Ishikawa (cell line): ENCODE data around the gene CBLB.

Experiments used
- CEBPB ChIP-seq: IDR thresholded peaks from 2 replicates; pipeline ENCODE4 v1.6.1; 2012
- CREB1 ChIP-seq: IDR thresholded peaks from 2 replicates; pipeline ENCODE4 v1.6.1; 2012; ENCODE audit warnings: low read depth
- EGR1 ChIP-seq: IDR thresholded peaks from 2 replicates; pipeline ENCODE4 v1.6.1; 2012
- EP300 ChIP-seq: IDR thresholded peaks from 2 replicates; pipeline ENCODE4 v1.6.1; 2012; ENCODE audit warnings: borderline replicate concordance
- FOXM1 ChIP-seq: IDR thresholded peaks from 2 replicates; pipeline ENCODE4 v1.6.1; 2012; ENCODE audit warnings: low read depth, borderline replicate concordance
- RAD21 ChIP-seq: IDR thresholded peaks from 2 replicates; pipeline ENCODE4 v1.6.1; 2012; ENCODE audit warnings: low read depth
- TAF1 ChIP-seq: IDR thresholded peaks from 2 replicates; pipeline ENCODE4 v1.6.1; 2012; ENCODE audit warnings: low read depth, mild to moderate bottlenecking
- TCF12 ChIP-seq: IDR thresholded peaks from 2 replicates; pipeline ENCODE4 v1.6.1; 2012; ENCODE audit warnings: low read depth
- TEAD4 ChIP-seq: IDR thresholded peaks from 2 replicates; pipeline ENCODE4 v1.6.1; 2012
- YY1 ChIP-seq: IDR thresholded peaks from 2 replicates; pipeline ENCODE4 v1.6.1; 2012; ENCODE audit warnings: low read depth
- ZBTB7A ChIP-seq: IDR thresholded peaks from 2 replicates; pipeline ENCODE4 v1.6.1; 2012; ENCODE audit warnings: low read depth
- TF ChIP-seq, protein P1 (sequence below): IDR thresholded peaks from 2 replicates; pipeline ENCODE4 v1.6.1; 2012
- TF ChIP-seq, protein P2 (sequence below): IDR thresholded peaks from 2 replicates; pipeline ENCODE4 v1.6.1; 2012; ENCODE audit warnings: low read depth, mild to moderate bottlenecking
- TF ChIP-seq, protein P3 (sequence below): IDR thresholded peaks from 2 replicates; pipeline ENCODE4 v1.6.1; 2012

DNA sequence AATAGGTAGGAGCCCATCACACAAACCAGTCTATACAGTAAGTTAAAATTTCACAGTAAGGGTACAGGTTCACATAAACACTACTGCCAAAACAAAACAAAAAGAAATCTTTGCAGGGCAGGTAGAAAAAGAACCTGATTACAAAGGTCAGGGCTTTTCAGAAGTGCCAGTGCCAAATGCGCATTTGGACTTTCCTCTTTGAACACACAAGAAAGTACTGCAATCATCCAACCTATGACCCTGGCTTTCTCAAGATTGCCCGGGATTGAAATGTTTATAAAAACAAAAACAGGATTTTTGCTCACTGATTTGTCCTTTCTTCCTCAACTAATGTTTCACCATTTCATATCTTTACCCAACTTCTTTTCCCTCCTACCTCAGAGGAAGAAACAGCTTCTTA, 47.4 kb downstream of the CBLB start:
- TF ChIP-seq EGR1: no peak
- TF ChIP-seq CEBPB: no peak
- TF ChIP-seq EP300: no peak
- no peak for TF ChIP-seq TEAD4
- TF ChIP-seq, protein P1, sequence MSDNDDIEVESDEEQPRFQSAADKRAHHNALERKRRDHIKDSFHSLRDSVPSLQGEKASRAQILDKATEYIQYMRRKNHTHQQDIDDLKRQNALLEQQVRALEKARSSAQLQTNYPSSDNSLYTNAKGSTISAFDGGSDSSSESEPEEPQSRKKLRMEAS: no peak
- no peak for TF ChIP-seq YY1
- no peak for TF ChIP-seq TCF12
- TF ChIP-seq CREB1: no peak
- TF ChIP-seq TAF1: no peak
- TF ChIP-seq ZBTB7A: no peak
- TF ChIP-seq, protein P2, sequence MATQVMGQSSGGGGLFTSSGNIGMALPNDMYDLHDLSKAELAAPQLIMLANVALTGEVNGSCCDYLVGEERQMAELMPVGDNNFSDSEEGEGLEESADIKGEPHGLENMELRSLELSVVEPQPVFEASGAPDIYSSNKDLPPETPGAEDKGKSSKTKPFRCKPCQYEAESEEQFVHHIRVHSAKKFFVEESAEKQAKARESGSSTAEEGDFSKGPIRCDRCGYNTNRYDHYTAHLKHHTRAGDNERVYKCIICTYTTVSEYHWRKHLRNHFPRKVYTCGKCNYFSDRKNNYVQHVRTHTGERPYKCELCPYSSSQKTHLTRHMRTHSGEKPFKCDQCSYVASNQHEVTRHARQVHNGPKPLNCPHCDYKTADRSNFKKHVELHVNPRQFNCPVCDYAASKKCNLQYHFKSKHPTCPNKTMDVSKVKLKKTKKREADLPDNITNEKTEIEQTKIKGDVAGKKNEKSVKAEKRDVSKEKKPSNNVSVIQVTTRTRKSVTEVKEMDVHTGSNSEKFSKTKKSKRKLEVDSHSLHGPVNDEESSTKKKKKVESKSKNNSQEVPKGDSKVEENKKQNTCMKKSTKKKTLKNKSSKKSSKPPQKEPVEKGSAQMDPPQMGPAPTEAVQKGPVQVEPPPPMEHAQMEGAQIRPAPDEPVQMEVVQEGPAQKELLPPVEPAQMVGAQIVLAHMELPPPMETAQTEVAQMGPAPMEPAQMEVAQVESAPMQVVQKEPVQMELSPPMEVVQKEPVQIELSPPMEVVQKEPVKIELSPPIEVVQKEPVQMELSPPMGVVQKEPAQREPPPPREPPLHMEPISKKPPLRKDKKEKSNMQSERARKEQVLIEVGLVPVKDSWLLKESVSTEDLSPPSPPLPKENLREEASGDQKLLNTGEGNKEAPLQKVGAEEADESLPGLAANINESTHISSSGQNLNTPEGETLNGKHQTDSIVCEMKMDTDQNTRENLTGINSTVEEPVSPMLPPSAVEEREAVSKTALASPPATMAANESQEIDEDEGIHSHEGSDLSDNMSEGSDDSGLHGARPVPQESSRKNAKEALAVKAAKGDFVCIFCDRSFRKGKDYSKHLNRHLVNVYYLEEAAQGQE: no peak
- TF ChIP-seq FOXM1: no peak
- TF ChIP-seq RAD21: no peak
- TF ChIP-seq, protein P3, sequence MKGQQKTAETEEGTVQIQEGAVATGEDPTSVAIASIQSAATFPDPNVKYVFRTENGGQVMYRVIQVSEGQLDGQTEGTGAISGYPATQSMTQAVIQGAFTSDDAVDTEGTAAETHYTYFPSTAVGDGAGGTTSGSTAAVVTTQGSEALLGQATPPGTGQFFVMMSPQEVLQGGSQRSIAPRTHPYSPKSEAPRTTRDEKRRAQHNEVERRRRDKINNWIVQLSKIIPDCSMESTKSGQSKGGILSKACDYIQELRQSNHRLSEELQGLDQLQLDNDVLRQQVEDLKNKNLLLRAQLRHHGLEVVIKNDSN: no peak
